Fibroblast of pulmonary artery (primary cell): ENCODE measurements around the gene CXXC4.

Experiments
- DNase-seq: peaks from one replicate; pipeline ENCODE4 v3.0.0-alpha.2; 2010; ENCODE audit warnings: low read depth
- H3K4me3 ChIP-seq: replicated peaks from 2 replicates; pipeline ENCODE4 v1.5.1; 2011; ENCODE audit warnings: low read depth, mild to moderate bottlenecking, control low read depth, low read length, moderate library complexity
- TF ChIP-seq, protein P1 (sequence below): IDR thresholded peaks from 2 replicates; pipeline ENCODE4 v1.5.1; 2011; ENCODE audit warnings: mild to moderate bottlenecking, control low read depth, low read length, inconsistent platforms; ENCODE audit errors: missing control alignments

Gene CXXC4

DNA sequence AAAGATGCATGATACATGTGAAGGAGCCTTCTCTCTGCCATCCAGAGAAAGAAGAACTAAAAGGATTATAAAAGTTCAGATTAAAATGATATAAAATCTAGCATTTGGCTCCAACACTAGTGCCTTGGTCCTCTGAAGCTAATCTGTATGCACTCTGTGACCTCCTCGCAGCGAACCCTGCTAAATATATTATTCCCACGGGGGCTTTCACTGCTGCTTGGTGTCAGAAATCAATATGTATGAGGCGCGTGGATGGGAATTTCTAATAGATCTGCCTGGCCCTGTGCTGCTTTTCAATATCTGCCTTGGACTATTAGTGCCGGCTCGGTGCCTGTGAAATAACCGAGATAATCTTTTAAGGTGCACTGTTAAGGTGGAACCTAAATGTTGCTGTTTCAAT lies 69.7 kb downstream of the CXXC4 start:
- TF ChIP-seq, protein P1, sequence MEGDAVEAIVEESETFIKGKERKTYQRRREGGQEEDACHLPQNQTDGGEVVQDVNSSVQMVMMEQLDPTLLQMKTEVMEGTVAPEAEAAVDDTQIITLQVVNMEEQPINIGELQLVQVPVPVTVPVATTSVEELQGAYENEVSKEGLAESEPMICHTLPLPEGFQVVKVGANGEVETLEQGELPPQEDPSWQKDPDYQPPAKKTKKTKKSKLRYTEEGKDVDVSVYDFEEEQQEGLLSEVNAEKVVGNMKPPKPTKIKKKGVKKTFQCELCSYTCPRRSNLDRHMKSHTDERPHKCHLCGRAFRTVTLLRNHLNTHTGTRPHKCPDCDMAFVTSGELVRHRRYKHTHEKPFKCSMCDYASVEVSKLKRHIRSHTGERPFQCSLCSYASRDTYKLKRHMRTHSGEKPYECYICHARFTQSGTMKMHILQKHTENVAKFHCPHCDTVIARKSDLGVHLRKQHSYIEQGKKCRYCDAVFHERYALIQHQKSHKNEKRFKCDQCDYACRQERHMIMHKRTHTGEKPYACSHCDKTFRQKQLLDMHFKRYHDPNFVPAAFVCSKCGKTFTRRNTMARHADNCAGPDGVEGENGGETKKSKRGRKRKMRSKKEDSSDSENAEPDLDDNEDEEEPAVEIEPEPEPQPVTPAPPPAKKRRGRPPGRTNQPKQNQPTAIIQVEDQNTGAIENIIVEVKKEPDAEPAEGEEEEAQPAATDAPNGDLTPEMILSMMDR = no peak
- no peak for DNase-seq
- peak overlapping the region; percentile 36 for H3K4me3 ChIP-seq

DNA sequence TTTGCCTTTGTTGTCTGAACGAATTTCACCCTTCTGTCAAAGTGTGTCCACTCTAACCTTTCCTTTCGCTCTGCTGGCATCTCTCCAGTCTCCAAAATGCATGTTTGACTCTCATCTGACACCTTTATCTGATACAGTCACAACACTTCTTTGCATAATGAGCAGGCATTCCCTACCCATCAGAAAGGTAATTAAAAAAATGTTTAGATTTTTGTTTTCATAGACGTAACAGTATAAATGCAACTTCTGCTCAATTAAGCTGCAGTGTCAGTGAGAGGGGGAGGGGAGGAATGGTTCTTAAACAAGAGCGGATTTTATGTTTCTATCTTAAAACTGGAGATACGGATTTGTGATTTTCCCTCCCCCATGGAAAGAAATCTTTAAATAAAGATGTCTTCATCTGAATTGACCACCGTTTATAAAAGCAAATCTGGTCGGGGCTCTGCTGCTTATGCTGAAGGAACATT lies 70.2 kb downstream of the CXXC4 start:
- peak overlapping the region; percentile 36 for H3K4me3 ChIP-seq
- TF ChIP-seq, protein P1 = no peak
- no peak for DNase-seq

DNA sequence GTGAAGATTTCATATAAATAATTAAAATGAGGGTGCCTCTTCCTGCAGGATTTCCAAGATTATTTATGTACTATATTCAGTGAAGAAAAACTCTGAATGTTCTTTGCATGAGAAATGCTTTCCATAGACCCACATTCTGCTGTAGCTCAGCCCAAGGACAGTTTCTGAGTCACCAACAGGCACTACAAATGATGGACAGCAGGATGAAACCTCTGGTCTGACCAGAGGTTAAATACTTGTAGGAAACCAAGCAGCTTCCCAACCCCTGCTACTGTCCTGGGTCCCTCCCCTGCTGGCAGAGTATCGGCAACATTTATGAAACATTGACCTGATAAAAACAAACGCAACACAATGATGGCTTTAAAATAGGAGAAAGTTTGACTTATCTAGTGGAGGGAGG lies 73.1 kb downstream of the CXXC4 start:
- H3K4me3 ChIP-seq = no peak overlapping the region
- no peak for DNase-seq
- TF ChIP-seq, protein P1 = no peak

DNA sequence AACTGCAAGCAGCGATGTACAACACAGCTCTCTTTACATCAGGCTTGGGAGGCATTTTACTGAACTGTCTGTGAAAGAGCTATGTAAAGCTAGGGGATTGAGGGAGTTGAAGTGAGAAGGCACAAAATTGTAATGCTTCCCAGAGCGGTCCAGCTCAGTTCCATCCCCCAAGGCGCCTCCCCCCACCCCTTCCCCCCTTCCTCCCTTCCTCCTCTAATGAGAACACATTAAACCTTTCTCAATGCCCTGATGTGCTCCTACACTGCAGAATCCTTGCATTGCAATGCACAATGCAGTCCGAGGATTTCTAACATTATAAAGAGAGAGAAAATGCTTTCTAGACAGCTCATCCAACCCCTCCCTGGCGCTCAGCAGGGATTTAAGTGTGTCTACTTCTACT lies 73.9 kb downstream of the CXXC4 start:
- TF ChIP-seq, protein P1 = no peak
- no peak overlapping the region for H3K4me3 ChIP-seq
- no peak for DNase-seq
